GM21381 (cell line): Measurements from ENCODE around the gene PRKCD.
A peak's percentile ranks its signal among the peaks of the same experiment; 100 is the strongest.

ENCODE experiments used
- ATAC-seq: cut with Tn5 transposase; IDR thresholded peaks from one replicate; pipeline ENCODE4 v1.9.1; 2021; ENCODE audit warnings: mild to moderate bottlenecking, moderate library complexity; ENCODE audit not compliant: unreplicated experiment

Gene PRKCD

DNA sequence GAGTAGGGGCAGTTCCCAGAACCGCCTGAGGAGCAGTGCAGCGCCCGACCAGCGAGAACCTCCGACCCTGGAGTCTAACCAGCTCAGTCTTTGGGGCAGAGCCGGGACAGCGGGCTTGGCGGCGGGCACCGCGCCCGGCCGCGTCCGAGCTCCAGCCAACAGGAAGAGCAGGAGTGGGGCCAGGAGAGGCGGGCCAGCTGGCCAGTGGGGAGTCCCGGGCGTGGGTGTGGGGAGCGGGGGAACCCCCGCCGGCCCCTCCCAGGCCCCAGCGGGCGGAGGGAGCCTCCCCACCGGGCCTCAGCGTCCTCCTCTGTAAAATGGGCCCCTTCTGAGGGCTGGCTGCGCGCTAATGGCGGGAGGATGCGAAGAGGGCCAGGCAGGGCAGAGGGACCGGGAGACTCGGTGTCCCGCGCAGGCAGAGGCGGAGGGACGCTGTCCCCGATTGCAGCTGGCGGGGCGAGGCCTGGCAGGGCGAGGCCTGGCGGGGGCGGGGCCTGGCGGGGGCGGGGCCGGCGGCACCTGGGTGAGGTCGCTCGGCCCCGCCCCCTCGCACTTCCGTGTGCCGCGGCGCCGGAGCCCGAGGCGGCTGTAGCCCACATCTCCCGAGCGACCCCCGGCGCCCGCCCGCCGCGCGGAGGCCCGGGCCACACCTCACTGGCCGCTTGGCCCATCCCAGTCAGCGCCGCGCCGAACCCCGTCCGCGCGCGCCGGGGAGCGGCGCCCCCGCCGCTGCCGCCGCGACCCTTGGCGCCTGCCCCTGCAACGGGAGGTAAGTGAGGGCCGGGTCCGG, at the start of gene PRKCD:
TSS of gene PRKCD (plus strand) at position 550 of the 790 bp plus-strand sequence. CDS start 17,214 bp downstream, outside the sequence.
- peak; percentile 53 for ATAC-seq

DNA sequence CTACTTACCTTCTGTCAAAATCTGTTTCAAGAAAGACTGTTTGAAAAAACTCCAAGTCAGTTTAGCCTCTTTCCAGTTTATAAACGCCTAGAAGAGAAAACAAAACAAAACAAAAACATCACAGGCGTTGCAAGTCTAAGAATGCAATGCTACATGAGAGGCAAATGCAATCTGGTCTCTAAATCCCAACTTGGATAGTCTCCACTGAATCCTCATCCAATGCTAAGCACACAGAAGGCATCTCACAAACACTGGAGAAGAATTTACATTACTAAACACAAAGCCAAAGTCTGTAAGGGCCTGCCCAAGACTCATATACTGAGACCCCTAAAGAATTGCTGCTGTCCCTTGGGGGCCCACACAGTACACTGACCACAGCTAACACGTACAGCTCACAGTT, 49.2 kb upstream of the PRKCD start:
- no peak for ATAC-seq

DNA sequence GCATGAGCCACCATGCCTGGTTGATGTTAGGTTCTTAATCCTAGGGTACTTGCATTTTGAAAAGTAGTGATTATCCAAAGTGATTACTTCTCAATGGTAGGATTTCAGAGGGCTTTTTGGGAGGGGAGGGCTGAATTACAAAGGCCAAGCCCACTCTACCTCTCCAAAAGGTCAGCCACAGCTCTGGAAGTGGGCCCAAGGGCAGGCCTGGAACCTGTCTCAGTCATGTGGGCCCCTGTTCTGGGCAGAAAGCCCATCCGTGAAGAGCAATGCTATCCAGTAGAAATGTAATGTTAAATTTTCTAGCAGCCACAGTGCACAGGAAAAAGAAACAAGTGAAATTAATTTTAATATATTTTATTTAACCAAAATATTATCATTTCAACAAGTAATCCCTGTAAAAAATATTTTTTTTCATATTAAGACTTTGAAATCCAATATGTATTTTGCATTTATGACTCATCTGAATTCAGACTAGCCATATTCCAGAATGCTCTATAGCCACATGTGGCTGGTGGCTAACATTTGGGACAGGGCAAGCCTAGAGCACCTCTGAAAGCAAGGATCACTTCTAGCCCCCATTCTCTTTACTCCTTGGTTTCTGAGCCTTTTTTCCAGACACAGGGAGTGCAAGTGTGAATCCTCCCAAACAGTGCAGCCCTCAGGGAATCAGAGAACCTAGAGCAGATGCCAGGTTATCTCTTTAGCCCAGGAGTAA, 47.6 kb upstream of the PRKCD start:
- ATAC-seq, result no peak

DNA sequence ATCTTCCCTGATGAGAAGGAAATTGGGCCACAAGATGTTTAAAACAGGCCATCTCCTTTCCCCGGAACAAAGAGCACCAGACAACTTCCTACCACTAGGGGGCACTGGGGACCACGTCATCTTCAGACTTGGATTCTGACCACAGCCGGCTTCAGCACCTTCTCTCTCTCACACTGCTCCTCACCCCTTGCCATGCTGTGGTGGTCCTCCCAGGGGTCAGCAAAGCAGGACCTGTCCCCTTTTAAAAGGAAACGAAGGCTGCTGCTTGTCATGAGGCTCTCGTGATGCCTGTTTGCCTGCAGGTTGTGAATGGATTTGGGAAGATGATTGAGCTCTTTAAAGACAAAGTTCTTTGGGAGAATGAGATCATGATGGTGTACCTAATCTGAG, 47.0 kb upstream of the PRKCD start:
- peak; percentile 68 for ATAC-seq

DNA sequence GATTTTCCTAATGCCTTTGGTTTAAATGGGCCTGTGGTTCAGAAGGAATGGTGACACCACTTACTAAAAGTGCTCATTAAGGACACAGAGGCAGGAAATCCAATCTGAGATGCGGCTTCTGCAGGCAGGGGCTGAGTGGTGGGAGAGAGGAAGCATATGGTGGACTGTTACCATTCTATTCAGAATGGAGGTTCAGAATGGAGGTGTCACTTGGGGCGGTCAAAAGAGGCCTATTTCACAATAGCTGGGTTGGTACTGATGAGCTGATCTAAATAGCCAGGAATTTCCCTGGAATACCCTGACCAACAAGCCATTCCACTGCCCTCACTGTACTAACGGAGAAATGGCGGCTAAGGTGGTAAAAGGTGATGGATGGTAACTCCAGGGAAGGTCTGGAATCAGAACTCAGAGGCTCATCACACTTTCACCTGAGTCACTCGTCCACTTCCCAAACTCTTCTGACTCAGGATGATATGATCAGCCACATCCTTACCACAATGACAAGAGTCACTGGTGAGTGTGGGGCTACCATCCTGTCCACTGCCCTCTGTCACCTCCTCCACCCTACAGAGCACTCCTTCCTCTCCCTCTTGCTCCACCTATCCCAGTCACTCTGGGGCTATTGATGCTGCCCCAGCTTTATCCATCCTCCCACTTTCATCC, 46.5 kb upstream of the PRKCD start:
- ATAC-seq, result no peak

DNA sequence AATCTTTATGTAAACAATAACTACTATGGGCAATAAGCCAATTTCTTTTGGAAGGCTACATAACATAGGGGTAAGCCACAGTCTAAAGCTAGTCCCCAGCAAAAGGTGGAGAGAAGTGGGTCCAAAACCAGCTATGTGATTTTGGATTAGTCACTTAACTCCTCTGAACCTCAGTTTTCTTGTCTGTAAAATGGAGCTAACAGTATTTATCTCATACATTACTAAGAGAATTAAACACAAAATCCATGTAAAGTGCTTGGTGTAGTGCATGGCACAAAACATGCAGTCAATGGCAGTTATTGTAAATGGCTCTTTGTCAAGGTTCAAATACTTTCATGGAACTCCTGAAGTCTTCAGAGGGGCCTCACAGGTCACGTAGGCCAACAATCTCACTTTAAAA, 44.1 kb upstream of the PRKCD start:
- no peak for ATAC-seq

DNA sequence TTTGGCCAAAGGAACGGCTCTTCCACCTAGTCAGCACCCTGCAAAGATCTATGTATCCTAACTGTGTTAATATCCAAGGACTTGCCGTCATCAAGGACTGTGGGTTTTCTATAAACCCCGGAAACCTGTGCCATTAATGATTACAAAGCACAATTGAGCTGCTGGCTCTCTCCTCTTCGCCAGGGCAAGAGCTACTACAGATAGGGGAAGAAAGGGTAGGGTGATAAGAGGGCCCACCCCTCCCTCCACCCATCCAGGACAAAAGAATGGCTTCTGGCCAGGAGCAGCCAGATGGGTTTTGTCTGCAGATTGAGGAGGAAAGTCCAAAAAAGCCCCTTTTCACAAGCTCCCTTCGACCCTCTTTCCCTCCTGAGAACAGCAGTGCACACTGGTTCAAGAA, 40.7 kb upstream of the PRKCD start:
- no peak for ATAC-seq

DNA sequence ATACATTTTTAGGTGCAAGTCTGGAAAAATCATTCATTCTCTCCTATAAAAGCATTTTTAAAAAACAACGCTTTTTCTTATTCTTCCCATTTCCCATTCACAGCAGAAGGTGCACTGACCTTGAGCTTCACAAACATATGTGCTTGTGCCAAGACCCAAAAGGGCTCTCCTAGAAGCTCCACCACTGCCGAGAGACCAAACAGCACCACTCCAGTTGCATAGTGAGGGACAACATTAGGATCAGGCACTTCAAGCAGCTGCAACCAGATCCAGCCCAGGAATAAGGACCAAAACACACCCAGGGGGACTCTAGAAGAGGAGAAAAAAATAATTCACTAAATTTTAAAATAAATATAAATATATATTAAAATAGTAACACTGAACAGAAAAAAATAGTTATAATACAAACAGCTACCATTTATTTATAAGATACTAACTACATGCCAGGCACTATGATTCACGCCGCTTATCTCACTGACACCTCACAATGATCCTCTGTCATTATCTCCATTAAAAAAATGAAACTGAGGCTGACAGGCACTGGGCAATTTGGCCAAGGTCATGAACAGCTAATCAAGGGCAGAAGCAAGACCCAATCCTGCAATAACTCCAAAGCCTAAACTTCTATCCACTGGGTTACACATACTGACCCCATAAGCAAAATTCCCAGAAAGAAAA, 38.6 kb upstream of the PRKCD start:
- no peak for ATAC-seq

DNA sequence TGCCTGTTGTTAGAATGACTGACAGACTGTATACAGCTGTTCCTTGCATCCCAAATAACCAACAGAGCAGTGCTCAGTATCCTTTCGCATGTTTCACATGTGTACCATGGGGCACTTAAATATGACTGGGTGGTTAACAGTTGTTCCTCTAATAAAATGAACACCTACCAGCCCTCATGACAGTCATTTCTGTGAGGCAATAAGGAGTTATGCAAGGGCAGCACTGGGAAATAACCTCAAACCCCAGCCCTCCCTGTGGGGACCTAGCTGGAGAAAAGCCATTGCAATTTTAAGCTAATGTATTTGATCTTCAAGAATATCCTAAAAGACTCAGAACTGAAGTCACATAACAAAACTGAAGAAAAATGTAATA, 38.1 kb upstream of the PRKCD start:
- ATAC-seq, result no peak

DNA sequence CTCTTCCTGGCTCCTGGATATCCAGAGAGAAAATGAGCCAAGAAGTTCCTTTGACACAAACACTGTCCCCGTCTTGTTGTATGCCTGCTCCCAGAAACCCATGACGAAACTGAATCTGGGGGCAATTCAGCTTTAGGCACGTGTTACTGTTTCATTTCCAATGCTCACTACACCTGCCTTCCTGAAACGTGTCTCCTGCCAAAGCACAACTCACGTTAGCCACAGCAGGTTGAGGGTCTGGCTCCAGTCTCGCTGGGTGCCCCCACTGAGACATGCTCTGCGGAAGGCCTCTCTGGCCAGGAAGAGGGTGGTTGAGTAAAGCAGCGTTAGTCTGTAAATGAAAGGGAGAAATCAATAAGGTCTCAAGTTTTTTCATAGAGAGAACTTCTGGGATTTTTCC, 37.5 kb upstream of the PRKCD start:
- no peak for ATAC-seq

DNA sequence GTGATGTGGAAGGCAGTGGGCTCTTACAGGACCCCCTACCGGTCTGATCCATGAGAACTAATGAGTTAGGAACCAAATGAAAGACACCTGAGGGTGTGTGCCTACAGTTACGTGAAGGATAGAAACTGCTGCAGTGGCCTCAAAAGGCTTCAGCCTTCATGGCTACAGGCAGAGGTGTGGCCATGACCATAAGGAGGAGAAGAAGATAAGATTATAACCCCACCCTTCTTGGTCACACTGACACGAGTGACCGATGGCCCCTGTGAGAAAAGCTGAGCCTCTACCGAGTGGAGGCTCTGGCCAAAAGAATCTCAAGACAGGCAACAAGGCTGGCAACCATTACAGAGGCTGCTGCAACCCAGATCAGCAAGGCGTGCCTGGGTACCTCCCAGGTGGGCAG, 37.1 kb upstream of the PRKCD start:
- no peak for ATAC-seq

DNA sequence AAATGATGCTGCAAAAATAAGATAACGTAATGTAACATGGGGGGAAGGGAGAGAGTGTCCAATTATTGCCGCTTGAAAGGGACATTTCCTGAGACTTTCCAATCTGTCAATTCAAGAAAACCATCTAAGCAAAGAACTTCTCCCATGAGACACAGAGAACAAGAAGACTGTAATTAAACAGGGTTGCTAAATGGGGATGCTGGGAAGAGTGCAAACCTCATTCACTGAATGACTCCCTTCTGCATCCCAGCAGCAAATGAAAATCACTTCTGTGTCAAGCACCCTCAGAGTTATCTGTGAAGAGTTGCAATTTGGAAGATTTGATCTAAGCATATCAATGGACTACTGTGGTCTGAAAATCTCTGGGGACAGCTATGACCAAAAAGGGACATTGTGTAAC, 34.4 kb upstream of the PRKCD start:
- no peak for ATAC-seq

DNA sequence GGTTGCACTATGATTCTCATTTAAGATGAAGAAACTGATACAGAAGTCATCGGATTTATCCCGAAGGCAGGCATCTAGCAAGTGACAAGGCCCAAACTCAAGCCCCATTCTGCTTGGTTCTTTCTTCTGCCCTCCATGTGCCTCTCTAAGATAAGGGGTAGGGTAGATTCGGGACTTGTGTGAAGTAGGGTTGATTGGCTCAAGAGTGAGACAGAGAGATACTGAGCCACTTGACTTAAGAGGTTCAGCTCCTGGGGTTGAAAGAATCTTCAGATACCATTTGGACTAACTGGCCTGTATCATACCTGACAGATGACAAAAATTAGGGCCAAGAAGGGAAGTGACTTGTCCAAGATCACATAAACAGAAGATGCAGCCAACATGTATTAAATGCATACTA, 31.7 kb upstream of the PRKCD start:
- ATAC-seq, result no peak

DNA sequence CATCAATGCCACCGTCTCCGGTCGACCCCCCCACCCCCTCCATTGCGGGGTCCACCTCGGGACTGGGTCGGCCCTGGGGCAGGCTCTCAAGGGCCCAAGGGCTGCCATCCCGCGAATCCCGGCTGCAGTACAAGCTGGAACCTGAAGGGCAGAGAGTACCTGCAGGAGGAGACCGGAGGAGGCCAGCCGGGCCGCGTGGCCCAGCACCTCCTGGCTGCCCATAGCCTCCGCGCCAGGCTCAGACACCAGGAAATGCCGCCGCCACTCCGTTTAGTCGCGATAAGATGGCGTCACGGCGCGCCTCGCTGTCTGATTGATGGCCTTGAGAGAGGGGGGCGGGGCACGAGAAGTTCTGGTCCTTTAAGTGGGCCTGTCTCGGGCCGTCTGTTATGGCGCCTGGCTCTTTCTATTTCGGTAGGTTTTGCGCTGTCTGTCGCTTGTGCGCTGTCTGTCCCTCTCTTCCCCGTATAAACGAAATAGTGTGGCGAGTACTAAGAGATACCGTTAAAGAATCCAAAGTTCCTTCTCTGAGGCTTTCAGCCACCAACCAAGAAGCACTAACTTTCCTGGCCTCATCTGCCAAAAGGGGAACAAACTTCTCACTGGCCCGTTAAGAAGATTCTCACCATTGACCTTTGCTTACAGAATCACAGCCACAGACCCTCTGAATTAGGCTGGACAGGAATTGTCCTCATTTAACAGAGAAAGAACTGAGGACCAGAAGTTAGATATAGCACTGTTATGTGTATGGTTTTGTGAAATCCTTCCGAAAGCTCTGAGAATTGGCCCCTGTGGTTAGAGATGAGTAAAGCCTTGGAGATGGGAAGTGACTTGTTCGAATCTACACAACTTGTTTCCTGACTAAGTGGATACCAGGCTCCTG, 30.6 kb upstream of the PRKCD start, which contains the start of gene RFT1:
TSS of gene RFT1 (minus strand) at position 257 of the 883 bp plus-strand sequence. CDS start at position 222, 35 bp downstream.
- ATAC-seq, result peak; percentile 81

DNA sequence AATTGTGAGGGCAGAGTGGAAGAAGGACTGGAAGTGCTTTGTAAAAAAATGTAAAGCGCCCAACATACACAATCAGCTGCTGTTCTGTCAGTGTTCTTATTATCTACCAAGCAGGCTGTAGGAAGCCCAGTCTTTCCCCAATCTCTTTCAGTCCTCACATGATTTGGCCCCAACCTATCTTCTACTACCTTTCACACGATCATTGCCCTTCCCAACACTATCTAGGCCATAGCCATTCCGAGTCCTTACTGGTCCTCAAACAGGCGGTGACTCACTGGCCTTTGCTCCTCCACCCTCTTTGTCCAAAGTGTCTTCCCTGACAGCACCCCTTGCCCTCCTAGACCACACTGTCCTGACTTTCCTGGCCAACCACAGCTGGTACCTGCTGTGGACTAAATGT, 29.9 kb upstream of the PRKCD start:
- no peak for ATAC-seq

DNA sequence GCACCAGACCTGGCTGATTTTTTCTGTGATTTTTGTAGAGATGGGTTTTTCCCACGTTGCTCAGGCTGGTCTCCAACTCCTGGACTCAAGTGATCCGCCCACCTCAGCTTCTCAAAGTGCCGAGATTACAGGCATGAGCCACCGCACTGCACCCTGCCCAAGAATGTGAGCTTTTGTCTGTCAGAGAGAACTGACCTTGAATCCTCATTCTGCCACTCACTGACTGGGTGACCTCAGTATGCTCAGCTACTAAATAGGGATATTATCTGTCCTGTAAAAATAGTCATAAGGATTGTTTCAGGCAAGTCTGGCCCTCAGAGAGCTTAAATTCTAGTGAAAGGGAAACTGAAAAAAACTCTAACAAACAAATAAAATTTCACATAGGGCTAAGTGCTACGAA, 28.7 kb upstream of the PRKCD start:
- ATAC-seq, result no peak

DNA sequence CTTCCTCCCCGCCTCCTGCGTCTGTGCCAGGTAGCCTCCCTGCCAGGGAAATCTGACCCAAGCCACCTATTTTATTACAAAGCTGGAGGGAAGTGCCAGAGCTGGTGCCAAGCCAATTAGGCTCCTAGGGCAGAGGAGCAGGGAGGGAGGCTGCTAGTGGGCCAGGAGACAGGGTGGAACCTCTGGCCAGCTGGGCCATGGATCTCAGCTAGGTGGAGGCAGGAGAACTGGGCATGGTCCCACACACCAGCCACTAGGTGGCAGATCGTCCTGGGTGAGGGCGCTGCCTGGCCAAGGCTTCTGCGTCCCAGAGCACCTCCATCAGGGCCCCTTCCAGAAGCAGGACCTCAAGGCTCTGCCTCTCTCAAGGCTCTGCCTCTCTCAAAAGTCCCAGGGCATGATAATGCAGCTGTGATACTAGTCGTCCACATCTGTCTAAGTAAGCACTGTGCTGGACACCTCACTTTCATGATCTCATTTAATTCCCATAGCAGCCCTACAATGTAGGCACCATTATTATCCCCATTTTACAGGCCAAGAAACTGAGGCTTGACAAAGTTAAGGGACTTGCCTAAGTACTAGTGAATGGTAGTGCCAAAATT, 26.3 kb upstream of the PRKCD start:
- ATAC-seq, result peak; percentile 53

DNA sequence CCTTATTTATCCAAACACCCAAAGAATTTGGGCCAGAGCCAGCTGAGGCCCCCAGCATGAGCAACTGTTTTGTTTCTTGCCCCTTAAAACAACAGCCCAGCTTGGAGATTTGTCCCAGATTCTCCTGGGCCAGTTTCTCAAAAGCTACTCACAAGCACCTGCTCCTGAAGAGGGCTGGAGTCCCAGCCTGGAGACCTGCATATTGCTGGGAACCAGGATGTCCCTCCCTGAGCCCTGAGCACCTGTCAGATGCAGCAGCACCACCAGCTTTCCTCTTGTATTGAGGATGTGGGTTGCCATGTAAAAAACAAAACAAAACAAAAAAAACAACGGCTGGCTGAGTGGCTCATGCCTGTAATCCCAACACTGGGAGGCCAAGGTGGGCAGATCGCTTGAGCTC, 23.8 kb upstream of the PRKCD start:
- ATAC-seq, result no peak

DNA sequence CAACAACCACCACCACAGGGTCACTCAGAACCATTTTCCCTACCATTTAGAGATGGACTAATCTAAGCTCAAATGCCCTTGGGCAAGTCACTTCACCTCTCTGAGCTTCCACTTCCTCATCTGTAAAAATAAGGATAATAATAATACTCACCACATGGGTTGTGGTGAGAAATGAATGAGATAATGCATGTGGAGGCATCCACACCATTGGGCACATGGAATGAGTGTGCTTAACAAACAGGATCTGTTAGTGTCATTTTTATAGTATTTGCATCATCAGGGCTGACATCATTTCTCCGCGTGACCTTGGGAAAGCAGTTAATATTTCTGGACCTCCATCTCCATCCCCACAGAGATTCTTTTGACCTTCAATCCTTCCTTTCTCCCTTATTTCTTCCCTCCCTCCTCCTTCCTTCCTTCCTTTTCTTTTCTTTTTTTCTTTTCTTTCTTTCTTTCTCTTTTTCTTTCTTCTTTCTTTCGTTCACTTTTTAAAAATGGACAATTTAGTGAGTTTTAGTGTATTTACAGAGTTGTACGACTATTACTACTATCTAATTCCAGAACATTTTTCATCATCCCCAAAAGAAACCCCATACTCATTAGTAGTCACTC, 23.1 kb upstream of the PRKCD start:
- no peak for ATAC-seq
